Stimulated activated CD4-positive, alpha-beta T cell treated with anti-CD3 and anti-CD28 coated beads, TNF-alpha, amount 100 ng/mL, for 24 hours (primary cell): ENCODE results near the gene ANO1.

Experiments used
- DNase-seq, 3 experiments: peaks; one replicate each; pipeline ENCODE4 v3.0.0-alpha.2; 2020; ENCODE audit warnings: low read depth in 3 of 3

The ANO1 gene

DNA sequence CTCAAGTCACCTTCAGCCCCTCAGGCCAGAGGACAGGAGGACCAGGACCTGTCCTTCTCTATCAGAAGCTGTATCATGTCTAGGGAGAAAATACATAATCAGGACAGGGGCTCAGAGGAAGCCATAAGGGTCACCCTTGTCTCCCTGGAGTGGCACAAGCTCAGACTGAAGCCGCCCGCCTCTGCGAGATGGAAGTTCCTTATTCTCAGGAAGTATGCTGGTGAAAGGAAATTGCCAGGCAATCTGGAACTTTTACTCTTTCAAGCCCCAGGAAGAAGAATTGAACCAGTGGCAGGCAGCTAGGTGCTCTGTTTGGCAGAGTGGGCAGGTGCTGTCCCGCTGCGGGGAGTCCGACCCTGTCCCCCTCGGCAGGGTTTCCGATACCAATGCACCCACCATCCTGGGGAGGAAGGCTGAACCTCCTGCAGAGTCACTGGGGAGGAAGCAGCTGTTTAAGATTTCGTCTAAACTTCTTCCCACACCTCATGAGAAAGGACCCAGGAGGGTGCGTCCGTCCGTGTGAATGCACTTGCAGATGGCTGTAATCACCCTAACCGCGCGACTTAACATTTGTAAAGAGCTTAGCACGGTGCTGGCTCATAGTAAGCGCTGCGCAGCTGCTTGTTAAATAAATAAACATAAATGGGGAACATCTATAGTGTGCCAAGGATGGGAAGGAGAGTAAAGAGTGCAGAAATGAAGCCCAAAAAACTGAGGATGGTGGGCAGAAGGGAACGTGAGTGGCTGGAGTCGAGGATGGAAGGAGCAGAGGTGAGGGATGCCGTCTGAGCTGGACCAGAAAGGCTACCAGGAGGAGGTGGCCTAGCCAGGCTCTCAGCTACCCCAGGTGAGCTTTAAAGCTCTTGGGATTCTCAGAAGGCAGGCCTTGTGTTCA is 5.0 kb upstream of the ANO1 start:
- no peak for DNase-seq

DNA sequence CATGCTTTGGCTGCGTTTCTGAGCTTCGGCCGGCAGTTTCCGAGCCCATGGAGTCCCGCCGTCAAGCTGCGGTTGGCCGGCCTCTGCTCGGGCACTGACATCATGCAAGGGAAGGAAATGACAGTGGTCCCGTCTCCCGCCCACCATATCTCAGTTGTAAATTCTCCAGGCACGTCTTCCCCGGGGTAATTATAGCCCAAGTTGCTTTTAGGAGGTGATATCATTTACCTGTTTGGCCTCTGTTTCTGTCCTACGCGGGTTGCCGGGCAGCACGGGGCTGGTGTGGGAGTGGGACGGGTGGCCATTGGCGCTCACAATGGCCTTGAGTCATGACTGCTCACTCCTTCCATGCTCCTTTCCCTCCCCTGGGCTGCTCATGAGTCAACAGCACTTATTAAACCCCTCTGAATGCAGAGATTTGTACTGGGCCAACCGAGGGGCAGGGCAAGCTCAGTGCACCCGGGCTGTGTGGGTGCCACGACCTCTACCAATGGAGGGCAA is 4.2 kb upstream of the ANO1 start:
- DNase-seq = no peak

DNA sequence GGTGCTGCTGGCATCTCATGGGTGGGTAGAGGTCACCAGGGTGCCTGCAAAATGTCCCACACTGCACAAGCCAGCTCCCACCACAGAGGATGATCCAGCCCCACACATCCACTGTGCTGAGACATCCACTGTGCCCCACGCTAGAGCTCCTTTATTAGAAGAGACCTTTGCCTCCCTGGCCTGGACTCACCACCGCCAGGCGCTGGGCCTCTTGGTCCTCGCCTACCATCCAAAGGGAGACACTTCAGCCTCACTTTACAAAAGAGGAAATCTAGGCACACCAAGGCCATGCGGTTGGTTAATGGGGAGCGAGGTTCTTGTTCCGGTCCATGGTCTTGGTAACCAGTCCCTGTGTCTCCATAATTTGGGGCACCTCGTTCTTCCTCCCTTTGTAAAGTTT is 3.4 kb upstream of the ANO1 start:
- DNase-seq = no peak

GRCh38 chr11:70075836-70076235 is 2.3 kb upstream of the ANO1 start:
- no peak for DNase-seq

GRCh38 chr11:70076461-70076931 is 1.6 kb upstream of the ANO1 start:
- no peak for DNase-seq

DNA sequence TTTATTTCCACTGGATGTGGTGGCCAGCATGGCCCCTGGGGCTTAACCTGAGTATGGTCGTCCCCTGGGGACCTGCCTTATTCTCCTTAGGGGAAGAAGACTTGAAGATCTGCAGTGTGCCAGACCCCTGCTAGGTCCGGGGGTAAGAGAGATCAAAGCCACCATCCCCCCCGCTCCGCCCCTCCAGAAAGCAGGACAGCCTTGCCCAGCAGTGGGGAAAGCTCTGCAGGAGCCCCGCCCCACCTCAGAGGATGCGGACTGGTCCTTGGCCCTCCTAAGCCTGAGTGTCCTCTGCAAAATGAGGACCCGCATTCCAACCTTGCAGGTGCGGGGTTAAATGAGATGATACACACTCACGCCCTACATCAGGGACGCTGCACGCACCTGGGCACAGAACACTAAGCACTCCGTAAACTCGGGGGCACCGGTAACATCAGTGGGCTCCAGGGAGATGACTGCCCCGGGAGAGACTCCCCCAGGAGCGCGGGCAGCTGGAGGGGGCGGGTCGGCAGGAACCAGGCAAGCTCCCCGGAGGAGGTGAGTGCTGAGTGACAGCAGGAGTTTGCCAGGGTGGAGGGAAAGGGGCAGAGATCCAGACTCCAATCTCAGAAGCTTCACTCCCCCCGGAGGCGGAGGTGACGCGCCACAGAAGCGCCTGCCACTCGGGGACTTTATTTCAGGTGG is 564 bp upstream of the ANO1 start:
- DNase-seq = no peak

- no peak for DNase-seq
Measured at GRCh38 chr11:70078781-70079616, 882 bp downstream of the ANO1 start.

DNA sequence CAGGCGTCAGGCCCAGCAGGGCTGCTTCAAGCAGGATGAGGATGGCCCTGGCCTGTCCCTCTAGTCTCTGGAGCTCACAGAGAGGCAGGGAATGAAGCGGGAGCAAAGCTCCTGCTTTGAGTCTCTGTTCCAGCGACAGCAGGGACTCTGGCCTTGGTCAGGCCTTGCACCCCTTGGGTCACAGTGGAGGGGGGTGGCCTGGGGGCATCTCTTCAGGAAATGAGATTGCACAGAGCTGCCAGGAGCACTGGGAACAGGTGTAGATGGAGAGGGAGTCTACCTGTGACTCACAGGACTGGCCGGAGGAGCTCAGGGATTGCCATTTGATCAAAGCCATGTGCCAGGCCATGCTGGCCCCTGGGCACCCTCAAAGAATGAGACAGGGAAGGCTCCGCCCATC is 1.6 kb downstream of the ANO1 start:
- DNase-seq = no peak

DNA sequence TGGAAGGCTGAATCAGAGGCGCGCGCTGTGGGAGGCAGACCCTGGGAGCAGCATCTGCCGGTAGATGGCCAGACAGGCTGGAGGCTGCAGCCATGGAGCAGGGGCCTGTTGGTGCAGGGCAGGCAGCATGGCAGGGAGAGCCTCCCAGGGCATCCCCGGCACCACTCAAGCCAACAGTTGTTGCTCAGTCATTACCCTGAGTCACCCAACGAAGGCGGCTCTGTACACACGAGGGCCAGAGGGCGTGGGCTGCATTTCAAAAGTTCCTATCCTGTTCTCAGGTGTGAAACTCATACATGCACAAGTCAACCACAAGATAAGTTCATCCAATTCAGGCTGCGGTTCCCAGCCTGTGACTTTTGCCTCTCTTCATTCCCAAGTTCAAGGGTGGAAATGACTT is 2.6 kb downstream of the ANO1 start:
- DNase-seq = no peak

DNA sequence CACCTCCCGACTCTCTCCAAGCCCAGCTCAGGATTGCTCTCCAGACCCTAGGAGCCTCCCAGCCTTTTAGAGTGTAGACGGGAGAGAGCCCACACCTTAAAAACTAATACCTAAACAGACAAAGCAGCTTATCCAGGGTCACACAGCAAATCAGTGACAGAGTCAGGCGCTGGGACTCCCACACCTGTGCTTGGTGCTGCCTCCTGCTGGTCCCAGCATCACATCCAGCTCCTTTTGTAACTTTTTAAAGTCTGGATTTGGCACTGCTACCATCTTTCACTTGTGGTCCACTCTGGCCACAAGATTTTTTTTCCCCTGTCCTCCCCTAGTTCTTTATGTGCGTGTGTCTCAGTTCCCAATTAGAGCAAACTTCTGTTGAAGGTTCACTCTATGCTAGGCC is 4.7 kb downstream of the ANO1 start:
- DNase-seq = no peak

GRCh38 chr11:70084046-70084984 is 6.2 kb downstream of the ANO1 start:
- no peak for DNase-seq

- DNase-seq = no peak
Measured at GRCh38 chr11:70085815-70086769, 8.0 kb downstream of the ANO1 start.

DNA sequence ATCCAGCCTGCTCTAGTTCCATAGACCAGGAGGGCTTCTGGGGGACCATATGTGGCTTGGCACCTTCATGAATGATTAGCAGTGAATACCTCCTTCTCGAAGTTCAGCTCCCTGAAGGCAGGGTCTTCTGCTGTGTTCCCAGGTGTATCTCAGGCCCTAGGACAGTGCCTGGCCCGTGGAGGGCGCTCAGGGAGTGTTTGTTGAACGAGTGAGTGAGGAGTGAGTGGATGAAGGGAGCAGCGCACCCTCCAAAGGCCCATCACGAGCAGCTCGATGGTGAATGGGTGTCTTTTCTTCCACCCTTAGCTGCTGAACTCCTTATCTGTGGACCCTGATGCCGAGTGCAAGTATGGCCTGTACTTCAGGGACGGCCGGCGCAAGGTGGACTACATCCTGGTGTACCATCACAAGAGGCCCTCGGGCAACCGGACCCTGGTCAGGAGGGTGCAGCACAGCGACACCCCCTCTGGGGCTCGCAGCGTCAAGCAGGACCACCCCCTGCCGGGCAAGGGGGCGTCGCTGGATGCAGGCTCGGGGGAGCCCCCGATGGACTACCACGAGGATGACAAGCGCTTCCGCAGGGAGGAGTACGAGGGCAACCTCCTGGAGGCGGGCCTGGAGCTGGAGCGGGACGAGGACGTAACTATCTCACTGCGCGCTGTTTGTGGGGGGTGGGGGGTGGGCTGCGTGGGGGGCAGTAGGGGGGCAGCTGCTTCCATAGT is 9.5 kb downstream of the ANO1 start:
- no peak for DNase-seq

DNA sequence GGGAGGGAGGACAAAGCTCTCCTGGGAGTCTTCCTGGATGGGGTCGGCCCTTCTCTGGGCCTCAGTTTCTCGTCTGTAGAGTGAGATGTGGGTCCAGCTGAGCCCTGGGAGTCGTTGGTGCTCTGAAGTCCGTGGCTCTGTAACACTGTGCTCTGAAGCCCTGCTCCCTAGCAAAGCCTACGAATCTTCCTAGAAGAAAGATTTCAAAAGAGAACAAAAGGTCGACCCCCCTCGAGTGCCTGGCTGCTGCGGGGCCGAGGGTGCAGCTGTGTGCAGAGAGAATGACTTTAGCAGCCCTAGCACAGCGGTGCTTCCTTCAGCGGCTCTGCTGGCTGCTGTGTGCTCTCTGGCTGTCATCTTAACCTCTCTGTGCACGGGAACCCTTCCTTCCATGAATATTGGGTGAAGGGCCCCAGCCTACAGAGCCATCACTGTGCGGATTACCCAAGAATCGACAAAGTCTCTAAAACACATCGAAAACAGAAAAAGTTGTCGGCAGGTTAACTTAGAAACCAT is 10.7 kb downstream of the ANO1 start:
- DNase-seq = no peak

DNA sequence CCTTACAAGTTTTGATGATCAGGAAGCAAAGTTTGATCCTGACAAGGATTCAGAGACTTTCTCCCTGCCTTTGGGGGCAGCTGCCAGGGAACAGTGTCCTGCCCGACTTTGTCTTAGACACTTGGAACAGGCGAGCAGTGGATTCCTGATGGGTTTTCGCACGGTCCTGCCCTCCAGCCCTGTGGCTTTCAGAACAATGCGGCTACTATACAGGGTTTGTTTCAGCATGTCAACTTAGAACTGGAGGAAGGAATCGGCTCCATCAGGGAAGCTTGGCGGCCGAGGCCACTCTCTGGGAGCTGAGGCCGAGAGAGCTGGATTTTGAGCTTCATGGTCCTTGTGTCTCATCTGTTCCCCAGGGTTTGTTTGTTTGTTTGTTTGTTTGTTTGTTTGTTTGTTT is 11.5 kb downstream of the ANO1 start:
- no peak for DNase-seq

DNA sequence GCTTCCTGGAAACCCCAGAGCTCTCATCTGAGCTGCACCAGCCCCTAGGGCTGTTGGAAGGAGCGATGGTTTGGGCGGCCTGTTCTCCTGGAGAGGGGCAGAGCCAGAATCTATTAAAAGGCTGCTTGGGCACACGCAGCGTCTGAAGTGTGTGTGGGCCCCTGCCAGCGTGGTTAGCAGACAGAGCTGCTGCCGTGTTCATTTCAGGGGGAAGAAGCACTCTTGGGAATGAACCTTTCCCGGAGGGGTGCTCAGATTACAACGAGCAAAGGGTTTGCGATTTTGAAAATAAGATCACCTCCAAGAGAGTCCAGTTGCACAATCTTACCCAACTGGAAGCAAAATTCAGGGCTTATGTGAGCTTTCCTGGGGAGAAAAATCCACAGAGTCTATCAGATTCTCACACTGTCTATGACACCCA is 12.9 kb downstream of the ANO1 start:
- no peak for DNase-seq

- no peak for DNase-seq
Measured at GRCh38 chr11:70091638-70092037, 13.5 kb downstream of the ANO1 start.

- DNase-seq = no peak
Measured at GRCh38 chr11:70092959-70093715, 15.0 kb downstream of the ANO1 start.
